Activated naive CD8-positive, alpha-beta T cell (primary cell): Measurements from ENCODE around the gene MAP3K3.

ENCODE experiments used
- H3K27ac Mint-ChIP-seq: one replicate; pipeline ENCODE4 v1.8.0; 2021; ENCODE audit warnings: mixed read lengths
- H3K27me3 Mint-ChIP-seq: one replicate; pipeline ENCODE4 v1.8.0; 2021; ENCODE audit warnings: mixed read lengths
- H3K36me3 Mint-ChIP-seq: one replicate; pipeline ENCODE4 v1.8.0; 2021; ENCODE audit warnings: mixed read lengths
- H3K4me1 Mint-ChIP-seq: one replicate; pipeline ENCODE4 v1.8.0; 2021; ENCODE audit warnings: low read depth, mixed read lengths
- H3K4me3 Mint-ChIP-seq: one replicate; pipeline ENCODE4 v1.8.0; 2021; ENCODE audit warnings: mild to moderate bottlenecking, mixed read lengths
- H3K9me3 Mint-ChIP-seq: one replicate; pipeline ENCODE4 v1.8.0; 2021; ENCODE audit warnings: low read depth, mixed read lengths

The MAP3K3 gene

DNA sequence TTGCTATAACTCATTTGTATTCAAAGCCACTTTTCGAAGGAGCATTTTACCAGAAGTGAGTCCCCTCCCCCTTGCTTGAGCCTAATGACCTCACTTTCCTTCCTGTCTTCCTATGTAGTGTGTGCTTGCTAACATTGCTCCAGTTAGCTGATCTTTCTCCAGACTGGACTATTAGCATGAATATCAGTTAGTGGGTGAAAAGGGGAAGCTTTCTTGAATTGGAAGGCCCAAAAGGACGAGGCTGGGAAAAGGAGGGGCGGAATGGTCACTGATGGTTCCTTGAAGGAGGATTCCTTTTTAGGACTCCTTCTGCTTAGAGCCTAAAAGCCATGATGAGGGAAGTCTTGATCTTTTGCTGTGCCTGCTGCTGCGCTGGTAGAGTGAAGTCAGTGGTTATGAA is 11.9 kb downstream of the MAP3K3 start:
- Mint-ChIP-seq H3K27me3 (no peaks in the 10 kb centered on the region), H3K4me3 (no peak overlapping the region), H3K36me3 (peaks cover 3% of the 10 kb centered on the region)

DNA sequence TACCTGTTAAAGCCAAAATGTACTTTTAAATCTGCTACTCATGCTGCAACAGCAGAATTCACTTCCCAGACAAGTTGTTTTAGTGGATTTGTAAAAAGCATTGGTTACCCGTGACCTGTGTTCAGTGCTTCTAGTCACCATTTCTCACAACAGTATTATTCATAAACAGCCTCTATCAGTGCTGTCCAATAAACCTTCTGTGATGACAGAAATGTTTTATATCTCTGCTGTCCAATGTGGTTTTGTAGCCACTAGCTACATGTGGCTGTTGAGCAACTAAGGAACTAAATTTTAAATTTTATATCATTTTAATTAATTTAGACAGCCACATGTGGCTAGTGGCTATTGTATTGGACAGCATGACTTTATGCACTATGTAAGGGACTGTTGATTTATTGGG is 12.6 kb downstream of the MAP3K3 start:
- Mint-ChIP-seq H3K27ac (no peak overlapping the region), H3K36me3 (peaks cover 3% of the 10 kb centered on the region), H3K9me3 (no peaks in the 10 kb centered on the region), H3K27me3 (no peaks in the 10 kb centered on the region), H3K4me3 (no peak overlapping the region), H3K4me1 (peaks cover 47% of the 10 kb centered on the region)

More for the DNA sequence above, 11.9 kb downstream of the MAP3K3 start:
- H3K4me1 Mint-ChIP-seq = peaks cover 45% of the 10 kb centered on the region
- H3K27ac Mint-ChIP-seq = peak overlapping the region; percentile 12
- no peaks in the 10 kb centered on the region for H3K9me3 Mint-ChIP-seq

DNA sequence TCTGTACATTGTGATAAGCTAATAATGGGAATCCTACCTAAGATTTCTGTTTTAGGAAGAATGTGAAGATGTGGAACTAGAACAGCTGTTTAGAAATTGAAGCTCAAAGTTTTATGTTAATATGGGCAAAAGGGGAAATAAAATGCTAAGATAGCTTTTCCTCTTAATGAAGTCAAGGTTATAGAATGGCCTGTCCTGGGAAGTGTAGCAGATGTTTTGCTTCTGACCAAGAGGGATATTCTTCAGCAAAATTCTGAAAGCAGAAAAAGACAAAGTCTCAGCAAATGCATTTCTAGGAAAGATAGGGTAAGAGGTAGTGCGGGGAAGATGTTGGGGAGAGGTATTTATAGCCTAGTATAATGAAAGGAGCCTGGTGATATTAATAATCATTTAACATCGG is 13.1 kb downstream of the MAP3K3 start:
- Mint-ChIP-seq H3K4me1 (peaks cover 46% of the 10 kb centered on the region), H3K36me3 (peaks cover 3% of the 10 kb centered on the region), H3K27ac (peak overlapping the region; percentile 13), H3K4me3 (no peak overlapping the region), H3K9me3 (no peaks in the 10 kb centered on the region), H3K27me3 (no peaks in the 10 kb centered on the region)

DNA sequence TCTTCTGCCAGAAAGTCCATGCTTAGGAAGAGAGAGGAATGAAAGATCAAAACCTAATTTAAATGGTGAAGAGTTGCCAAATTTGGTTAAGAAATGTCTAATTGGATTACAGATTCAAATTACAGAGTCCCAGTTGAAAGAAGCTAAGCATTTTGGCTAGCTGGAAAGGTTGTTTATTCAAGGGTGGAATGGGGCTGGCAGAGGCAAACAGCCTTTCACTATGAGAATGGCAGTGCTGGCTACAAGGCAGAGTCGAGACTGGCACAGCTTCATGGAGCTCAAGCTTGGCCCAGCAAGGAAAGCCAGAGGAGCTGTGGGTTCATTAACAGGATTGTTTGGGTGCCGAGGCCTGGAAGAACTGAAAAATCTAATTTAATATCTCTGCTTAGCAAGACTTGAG is 13.6 kb downstream of the MAP3K3 start:
- Mint-ChIP-seq H3K4me1 (peaks cover 43% of the 10 kb centered on the region), H3K27me3 (no peaks in the 10 kb centered on the region), H3K4me3 (no peak overlapping the region), H3K9me3 (no peaks in the 10 kb centered on the region), H3K36me3 (peaks cover 3% of the 10 kb centered on the region), H3K27ac (no peak overlapping the region)

DNA sequence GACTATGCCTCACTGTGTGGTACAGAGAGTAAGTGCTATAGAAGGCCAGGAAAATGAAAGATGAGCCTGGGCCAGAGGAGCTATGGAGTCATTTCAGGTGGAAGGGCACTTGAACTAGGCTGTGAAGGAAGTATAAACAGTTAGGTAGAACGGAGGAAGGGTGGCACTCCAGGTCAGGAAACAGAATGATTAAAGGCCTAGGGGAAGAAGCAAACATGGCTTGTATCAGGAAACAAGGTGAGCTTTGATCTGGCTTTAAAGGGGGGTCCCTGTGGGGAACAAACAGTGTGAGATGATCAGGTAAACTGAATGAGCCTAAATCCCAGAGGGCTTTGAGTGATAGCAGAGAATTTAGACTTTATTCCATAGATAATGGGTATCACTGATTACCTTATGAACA is 16.9 kb downstream of the MAP3K3 start:
- Mint-ChIP-seq H3K4me3 (peak overlapping the region; percentile 2), H3K27ac (peak overlapping the region; percentile 64), H3K9me3 (no peaks in the 10 kb centered on the region)

DNA sequence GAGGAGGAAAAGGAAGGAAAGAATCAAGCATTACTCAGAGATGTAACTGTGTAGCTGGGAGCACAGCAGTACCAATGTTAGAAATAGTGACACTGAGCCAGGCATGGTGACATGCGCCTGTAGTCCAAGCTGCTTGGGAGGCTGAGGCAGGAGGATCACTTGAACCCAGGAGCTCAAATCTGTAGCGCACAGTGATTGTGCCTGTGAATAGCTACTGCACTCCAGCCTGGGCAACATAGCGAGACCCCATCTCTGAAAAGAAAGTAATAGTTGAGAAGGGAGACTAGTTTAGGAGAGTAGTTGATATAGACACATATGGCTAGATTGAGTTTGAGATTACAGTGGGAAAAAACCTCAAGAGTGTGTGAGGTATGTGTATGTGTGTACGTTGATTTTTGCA is 17.8 kb downstream of the MAP3K3 start:
- Mint-ChIP-seq H3K9me3 (no peaks in the 10 kb centered on the region), H3K4me3 (no peak overlapping the region), H3K27ac (no peak overlapping the region), H3K36me3 (peaks cover 3% of the 10 kb centered on the region), H3K4me1 (peaks cover 22% of the 10 kb centered on the region), H3K27me3 (no peaks in the 10 kb centered on the region)

More for the DNA sequence above, 16.9 kb downstream of the MAP3K3 start:
- peaks cover 3% of the 10 kb centered on the region for H3K36me3 Mint-ChIP-seq
- H3K4me1 Mint-ChIP-seq = peaks cover 25% of the 10 kb centered on the region
- H3K27me3 Mint-ChIP-seq = no peaks in the 10 kb centered on the region

DNA sequence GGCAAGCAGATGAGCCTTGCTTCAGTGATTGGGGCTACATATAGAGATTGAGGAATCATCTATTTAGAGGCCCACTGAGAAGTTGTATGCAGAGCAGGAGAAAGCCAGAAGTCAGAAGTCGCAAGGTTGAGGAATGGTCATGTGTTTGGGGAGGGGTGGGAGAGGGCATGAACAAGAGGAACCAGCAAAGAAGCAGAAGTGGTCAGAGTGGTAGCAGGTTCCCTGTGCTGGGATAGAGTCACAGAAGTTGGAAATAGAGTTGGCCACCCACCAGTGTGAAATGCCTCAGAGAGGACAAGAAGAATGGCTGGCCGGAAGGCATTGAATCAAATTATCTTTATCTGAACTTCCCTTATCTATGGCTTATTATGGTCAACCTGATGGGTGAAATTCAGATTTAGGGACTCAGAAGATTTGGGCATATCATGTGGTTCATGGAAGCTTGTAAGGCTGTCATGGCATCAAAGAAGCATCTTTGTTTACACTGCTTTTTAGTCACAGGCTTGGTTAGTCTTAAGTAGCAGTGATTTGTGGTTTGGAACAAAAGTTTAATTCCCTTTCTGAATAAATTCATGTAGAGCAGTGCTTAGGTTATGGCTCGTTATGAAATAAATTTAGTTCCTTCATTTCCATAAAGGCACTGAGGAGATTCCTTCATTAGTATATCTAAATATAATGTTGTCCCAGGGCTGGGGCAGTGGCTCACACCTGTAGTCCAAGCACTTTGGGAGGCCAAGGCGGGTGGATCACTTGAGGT is 19.7 kb downstream of the MAP3K3 start:
- H3K4me3 Mint-ChIP-seq = no peak overlapping the region
- no peaks in the 10 kb centered on the region for H3K9me3 Mint-ChIP-seq
- no peaks in the 10 kb centered on the region for H3K27me3 Mint-ChIP-seq
- peaks cover 11% of the 10 kb centered on the region for H3K36me3 Mint-ChIP-seq
- H3K4me1 Mint-ChIP-seq = peaks cover 23% of the 10 kb centered on the region
- H3K27ac Mint-ChIP-seq = no peak overlapping the region

DNA sequence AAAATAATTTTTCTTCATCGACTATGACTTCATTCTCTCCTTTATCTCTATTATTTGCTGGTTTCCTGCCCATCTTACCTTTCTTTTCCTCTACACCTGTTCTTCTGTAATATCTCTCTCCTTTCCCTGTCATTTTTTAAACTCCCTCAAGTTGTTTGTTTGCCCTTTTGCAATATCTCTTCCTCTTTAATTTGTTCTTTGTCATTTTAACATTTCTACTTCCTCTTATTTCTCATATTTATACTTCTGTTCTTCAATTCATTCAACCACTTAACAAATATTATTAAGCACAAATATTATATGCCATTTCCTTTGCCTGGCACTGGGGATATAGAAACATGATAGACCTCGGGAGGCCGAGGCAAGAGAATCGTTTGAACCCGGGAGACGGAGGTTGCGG is 22.6 kb downstream of the MAP3K3 start:
- Mint-ChIP-seq H3K9me3 (no peaks in the 10 kb centered on the region), H3K27ac (no peak overlapping the region), H3K27me3 (no peaks in the 10 kb centered on the region), H3K4me1 (peaks cover 11% of the 10 kb centered on the region), H3K36me3 (peaks cover 15% of the 10 kb centered on the region), H3K4me3 (no peak overlapping the region)

DNA sequence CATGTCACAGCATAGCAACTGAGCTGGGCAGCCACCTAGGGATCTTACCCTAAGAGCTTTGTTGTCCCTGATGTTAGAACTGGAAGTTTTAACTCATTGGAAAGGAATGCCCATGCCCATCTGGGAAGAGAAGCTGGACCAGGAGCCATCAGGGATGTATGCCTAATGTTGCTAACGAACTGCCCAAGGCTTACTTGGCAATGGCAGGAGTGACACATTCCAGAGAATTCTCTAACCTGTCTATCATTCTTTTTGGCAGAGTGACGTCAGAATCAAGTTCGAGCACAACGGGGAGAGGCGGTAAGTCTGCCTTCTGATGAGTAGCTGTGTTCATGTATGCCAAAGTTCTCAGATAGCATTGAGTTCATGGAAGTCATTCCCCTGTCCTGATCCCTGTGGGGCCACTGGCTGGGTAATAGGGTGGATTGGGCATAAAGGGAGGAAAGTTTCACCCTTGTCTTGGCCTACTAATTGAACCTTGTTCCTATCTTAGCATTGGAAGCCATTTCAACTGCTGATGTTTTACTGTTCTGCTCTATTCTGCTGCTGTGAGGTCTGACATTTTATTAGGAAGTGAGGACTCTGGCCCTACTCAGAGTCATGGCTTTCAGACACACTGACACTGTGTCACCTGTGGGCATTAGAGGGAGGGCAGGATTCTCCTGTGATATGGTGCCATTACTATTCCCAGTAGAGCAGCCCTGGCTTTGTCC is 23.7 kb downstream of the MAP3K3 start:
- Mint-ChIP-seq H3K36me3 (peaks cover 15% of the 10 kb centered on the region), H3K9me3 (no peaks in the 10 kb centered on the region), H3K27me3 (no peaks in the 10 kb centered on the region), H3K4me3 (no peak overlapping the region), H3K4me1 (peaks cover 10% of the 10 kb centered on the region), H3K27ac (peak overlapping the region; percentile 28)

DNA sequence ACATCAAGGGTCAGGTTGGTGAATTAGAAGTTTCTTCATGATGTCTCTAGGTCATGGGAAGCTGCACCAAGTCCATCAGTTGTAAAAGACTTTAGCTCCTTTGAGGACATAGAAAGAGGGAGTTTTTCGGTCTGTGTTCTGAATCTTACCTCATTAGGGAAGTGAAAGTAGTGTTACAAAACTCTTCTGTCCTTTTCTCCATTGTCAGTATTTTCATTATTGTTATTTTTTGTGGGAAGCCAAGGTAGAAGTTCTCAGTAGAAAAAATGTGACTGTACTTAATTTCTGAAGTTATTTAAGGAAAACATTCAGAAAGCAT is 24.2 kb downstream of the MAP3K3 start:
- H3K9me3 Mint-ChIP-seq = no peaks in the 10 kb centered on the region
- peak overlapping the region; percentile 28 for H3K27ac Mint-ChIP-seq
- peaks cover 14% of the 10 kb centered on the region for H3K36me3 Mint-ChIP-seq
- peaks cover 10% of the 10 kb centered on the region for H3K4me1 Mint-ChIP-seq
- no peaks in the 10 kb centered on the region for H3K27me3 Mint-ChIP-seq
- H3K4me3 Mint-ChIP-seq = no peak overlapping the region

DNA sequence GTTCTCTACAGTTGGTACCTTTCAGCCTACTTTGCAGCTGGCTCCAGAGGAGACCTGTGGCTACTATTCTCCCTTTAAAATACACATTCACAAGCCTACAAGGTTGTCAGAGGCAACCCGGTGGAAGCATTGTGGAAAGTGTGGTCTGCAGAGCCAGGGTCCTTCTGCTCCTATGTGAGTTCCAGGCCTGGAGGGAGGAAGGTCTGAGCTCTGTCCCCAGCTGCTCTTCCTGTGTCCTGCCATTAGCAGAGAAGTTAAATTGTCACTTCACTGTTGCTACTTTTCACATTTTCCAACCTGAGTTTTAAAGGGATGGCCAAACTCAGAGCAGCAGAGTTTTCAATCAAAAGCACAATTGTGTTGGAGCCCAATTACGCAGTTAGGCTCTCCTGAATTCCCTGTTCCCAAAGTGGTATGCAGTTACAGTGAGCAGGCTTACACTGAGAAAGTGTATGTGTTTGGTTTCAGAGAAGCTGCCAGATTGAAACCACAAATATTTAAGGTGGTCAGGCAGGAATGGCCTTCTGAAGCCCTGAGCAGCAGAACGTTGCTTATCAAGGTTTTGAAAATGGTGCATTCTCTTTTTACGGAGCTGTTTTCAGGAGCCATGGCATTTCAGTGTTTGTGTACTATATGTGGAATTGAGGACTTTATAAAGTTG is 25.0 kb downstream of the MAP3K3 start:
- peaks cover 11% of the 10 kb centered on the region for H3K36me3 Mint-ChIP-seq

DNA sequence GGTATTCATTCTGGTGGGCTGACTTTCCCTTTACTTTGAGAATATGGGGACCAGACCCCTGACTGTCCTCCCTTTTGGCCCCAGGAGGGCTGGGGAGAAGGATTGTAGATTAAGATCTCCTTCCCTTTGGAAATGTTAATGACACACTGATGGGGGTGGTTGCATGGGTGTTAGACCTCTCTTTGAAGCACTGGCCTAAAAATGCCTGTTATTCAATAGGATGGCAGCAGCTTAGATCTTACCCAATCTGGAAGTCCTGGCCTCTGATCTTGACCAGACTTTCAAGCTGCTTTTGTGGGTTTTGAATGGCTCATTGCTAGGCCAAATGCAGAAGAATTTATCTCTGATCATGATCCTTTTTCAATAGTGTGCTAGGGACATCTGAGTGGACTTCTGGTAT is 25.7 kb downstream of the MAP3K3 start:
- no peaks in the 10 kb centered on the region for H3K27me3 Mint-ChIP-seq
- H3K9me3 Mint-ChIP-seq = no peaks in the 10 kb centered on the region
- no peak overlapping the region for H3K4me3 Mint-ChIP-seq
- H3K36me3 Mint-ChIP-seq = peaks cover 11% of the 10 kb centered on the region
- peaks cover 10% of the 10 kb centered on the region for H3K4me1 Mint-ChIP-seq
- no peak overlapping the region for H3K27ac Mint-ChIP-seq

More for the DNA sequence above, 25.0 kb downstream of the MAP3K3 start:
- no peaks in the 10 kb centered on the region for H3K27me3 Mint-ChIP-seq
- no peak overlapping the region for H3K4me3 Mint-ChIP-seq
- H3K9me3 Mint-ChIP-seq = no peaks in the 10 kb centered on the region
- H3K27ac Mint-ChIP-seq = no peak overlapping the region
- H3K4me1 Mint-ChIP-seq = peaks cover 10% of the 10 kb centered on the region

DNA sequence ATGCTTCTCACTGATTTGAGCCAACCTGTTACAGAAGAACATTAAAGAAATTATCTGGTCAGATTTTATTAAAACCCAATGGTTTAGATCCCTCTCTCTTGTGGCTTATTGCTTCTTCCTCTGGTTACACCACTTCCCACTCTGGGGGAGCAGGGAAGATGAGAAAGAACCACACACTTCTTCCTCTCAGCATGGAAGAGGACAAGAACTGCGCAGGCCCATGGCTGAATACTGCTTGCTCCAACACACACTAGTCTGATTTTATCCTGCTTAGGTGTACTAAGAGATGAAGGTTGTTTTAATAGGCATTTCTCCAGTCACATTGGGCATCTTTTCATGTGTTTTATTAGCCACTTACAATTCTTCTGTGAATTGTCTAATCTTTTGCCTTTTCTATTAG is 27.6 kb downstream of the MAP3K3 start:
- Mint-ChIP-seq H3K27me3 (no peaks in the 10 kb centered on the region), H3K4me3 (no peak overlapping the region), H3K27ac (no peak overlapping the region), H3K36me3 (peaks cover 14% of the 10 kb centered on the region), H3K4me1 (peaks cover 10% of the 10 kb centered on the region), H3K9me3 (no peaks in the 10 kb centered on the region)

DNA sequence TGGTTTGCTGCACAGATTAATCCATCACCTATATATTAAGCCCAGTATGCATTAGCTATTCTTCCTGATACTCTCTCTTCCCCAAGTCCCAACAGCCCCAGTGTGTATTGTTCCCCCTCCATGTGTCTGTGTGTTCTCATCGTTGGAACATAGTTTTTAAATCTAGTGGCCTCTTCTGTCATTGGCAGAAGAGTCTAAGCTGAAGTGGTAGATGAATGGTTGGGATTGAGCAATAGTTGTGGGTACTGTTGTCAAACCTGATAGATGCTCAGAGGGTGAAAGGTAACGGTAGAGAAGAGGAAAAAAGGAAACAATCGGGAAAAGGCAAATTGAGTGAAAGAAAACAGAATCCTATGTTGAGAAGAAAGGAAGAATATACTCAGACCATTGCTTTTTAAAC is 29.9 kb downstream of the MAP3K3 start:
- no peak overlapping the region for H3K4me3 Mint-ChIP-seq
- H3K27me3 Mint-ChIP-seq = no peaks in the 10 kb centered on the region
- H3K36me3 Mint-ChIP-seq = peaks cover 6% of the 10 kb centered on the region
- H3K4me1 Mint-ChIP-seq = peaks cover 8% of the 10 kb centered on the region
- H3K27ac Mint-ChIP-seq = no peak overlapping the region
- H3K9me3 Mint-ChIP-seq = no peaks in the 10 kb centered on the region

DNA sequence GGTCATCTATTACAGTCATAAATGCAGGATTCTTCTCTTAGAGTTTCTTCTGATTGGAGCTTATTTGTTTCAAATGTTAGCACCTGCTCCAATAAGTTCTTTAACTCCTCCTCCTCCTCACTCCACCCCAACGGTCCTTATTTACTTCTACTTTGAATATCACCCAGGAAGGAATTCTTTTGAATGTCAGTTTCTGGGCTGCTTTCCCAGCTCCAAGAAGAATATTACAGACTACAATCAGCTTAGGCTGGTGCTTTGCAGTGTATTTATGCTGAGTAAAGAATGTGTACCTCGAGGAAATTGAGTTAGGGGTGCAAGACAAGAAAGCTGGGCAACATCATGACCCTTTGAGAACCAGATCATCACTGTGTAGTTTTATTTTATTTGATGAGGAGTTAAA is 30.8 kb downstream of the MAP3K3 start:
- Mint-ChIP-seq H3K36me3 (peaks cover 6% of the 10 kb centered on the region), H3K27me3 (no peaks in the 10 kb centered on the region), H3K27ac (peak overlapping the region; percentile 41), H3K4me1 (peaks cover 8% of the 10 kb centered on the region), H3K9me3 (no peaks in the 10 kb centered on the region), H3K4me3 (no peak overlapping the region)
